CD4-positive, CD25-positive, alpha-beta regulatory T cell (primary cell): ENCODE results near the gene MAPK7. TPM values are rescaled to one million over a fixed set of nuclear protein-coding genes. Genes with fewer than 3 reads are reported as not detected.

ENCODE experiments used
- ATAC-seq, 2 donors: fragments of 150-1000 bp; cut with Tn5 transposase; one replicate each; pipeline ENCODE4 v1.10.0; 2021; ENCODE audit warnings: low read depth in 2 of 2, moderate number of reproducible peaks in 2 of 2, moderate library complexity in 1 of 2
- DNase-seq, 3 donors: peaks; one replicate each; pipeline versions ENCODE4 v3.0.0 to v3.0.0-alpha.2; 2012 to 2022; ENCODE audit warnings: mixed read lengths in 1 of 3
- H3K27ac ChIP-seq: one replicate; pipeline ENCODE4 v1.7.0; 2013; ENCODE audit warnings: mild to moderate bottlenecking, low read length; ENCODE audit not compliant: insufficient read depth, poor library complexity, severe bottlenecking
- H3K27me3 ChIP-seq: one replicate; pipeline ENCODE4 v1.7.0; 2013; ENCODE audit warnings: low read length; ENCODE audit not compliant: control insufficient read depth, insufficient read depth
- H3K36me3 ChIP-seq: one replicate; pipeline ENCODE4 v1.7.0; 2013; ENCODE audit warnings: mild to moderate bottlenecking, low read length, moderate library complexity; ENCODE audit not compliant: control insufficient read depth, insufficient read depth
- H3K4me1 ChIP-seq: 2 replicates; pipeline ENCODE4 v1.7.0; 2013; ENCODE audit warnings: mild to moderate bottlenecking, low read length; ENCODE audit not compliant: insufficient read depth, control insufficient read depth, poor library complexity, severe bottlenecking
- H3K4me3 ChIP-seq: one replicate; pipeline ENCODE4 v1.7.0; 2013; ENCODE audit warnings: low read depth, mild to moderate bottlenecking, low read length, moderate library complexity
- H3K9me3 ChIP-seq, 2 experiments: 1 replicate in 1 of 2; 2 replicates in 1 of 2; pipeline ENCODE4 v1.7.0; 2013; ENCODE audit warnings: low read length in 2 of 2, mild to moderate bottlenecking in 1 of 2, moderate library complexity in 1 of 2; ENCODE audit not compliant: control insufficient read depth in 2 of 2
- H3K27ac Mint-ChIP-seq, 3 donors: one replicate each; pipeline ENCODE4 v1.8.0; 2020 to 2022; ENCODE audit warnings: mild to moderate bottlenecking in 3 of 3, mixed read lengths in 3 of 3, moderate library complexity in 2 of 3
- H3K27me3 Mint-ChIP-seq: one replicate; pipeline ENCODE4 v1.8.0; 2022; ENCODE audit warnings: mild to moderate bottlenecking, mixed read lengths
- H3K36me3 Mint-ChIP-seq: one replicate; pipeline ENCODE4 v1.8.0; 2020; ENCODE audit warnings: mixed read lengths
- H3K4me1 Mint-ChIP-seq, 4 donors: one replicate each; pipeline ENCODE4 v1.8.0; 2020 to 2022; ENCODE audit warnings: mixed read lengths in 4 of 4, mild to moderate bottlenecking in 1 of 4
- H3K4me3 Mint-ChIP-seq, 4 donors: one replicate each; pipeline ENCODE4 v1.8.0; 2020 to 2022; ENCODE audit warnings: mild to moderate bottlenecking in 4 of 4, mixed read lengths in 4 of 4, moderate library complexity in 3 of 4
- H3K9me3 Mint-ChIP-seq, 7 donors: one replicate each; pipeline ENCODE4 v1.8.0; 2020 to 2022; ENCODE audit warnings: mixed read lengths in 7 of 7, mild to moderate bottlenecking in 3 of 7, moderate library complexity in 2 of 7
- polyA plus RNA-seq, 4 donors: library from polyadenylated mRNA; unstranded; fragments of 300-500 nt; fragmentation: Illumina TruSeq; gene quantifications; one replicate each; pipeline ENCODE4 v1.2.3, GENCODE V29; 2021
- total RNA-seq: library from RNA; stranded (reverse); gene quantifications from one replicate; pipeline ENCODE4 v1.2.3, GENCODE V29; 2022

Gene MAPK7
- total and polyA plus RNA-seq, 5 donors from 2014 or later, result 3.4 to 26.0 (median 5.1) TPM

DNA sequence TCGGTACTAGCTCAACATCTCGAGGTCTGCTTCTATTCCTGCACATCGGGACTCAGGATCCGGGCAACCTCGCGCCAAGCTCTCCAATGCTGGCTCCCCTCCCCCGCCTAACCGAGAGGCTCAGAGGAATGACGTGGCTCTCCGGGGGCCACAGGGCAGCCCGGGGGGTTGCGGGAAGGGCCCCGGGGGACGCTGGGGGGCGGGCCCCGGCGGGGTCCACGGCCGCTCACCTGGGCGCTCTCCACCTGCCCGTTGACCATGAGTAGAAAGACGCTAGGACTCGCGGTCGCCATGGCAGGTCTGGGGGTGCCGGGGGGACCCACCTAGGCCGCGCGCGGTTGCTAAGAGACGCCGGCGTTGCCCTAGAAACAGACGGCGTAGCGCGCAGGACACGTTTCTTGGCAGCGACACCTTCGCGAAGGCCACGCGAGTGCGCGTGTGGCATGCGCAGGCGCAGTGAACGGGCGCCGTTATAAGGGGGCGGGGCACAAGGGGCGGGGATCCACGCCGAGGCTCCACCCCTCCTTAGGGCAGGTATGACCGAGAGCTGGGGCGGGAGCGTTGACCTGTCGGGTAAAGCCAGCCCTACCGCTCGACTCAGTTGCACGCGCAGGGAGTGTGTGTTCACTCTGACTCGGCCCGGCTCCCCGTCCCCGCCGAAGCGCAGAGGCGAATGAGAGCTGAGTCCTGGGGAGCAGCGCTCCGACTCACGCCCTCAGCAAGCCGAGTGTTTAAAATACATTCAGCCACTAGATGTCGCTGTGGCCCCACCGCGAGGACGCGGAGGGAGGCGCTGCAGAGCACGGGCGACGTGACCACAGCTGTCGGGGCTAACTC, 15.8 kb upstream of the MAPK7 start, which contains the start of gene B9D1:
Gene B9D1 (minus strand): TSS at position 447 of the 837 bp plus-strand sequence. CDS start 154 bp downstream, at position 293.
- peak; percentile 87 to 90 for ATAC-seq
- peak; percentile 89 to 93 (median 90) for DNase-seq
- H3K4me3 Mint-ChIP-seq, result peak within 1 kb of the TSS; percentile 87 to 95 (median 91)
- H3K36me3 ChIP-seq, result no peaks in the 10 kb centered on the region
- peaks cover 27% of the 10 kb centered on the region for H3K27me3 Mint-ChIP-seq
- H3K9me3 ChIP-seq, result no peaks in the 10 kb centered on the region
- H3K4me1 ChIP-seq, result peaks cover 11% of the 10 kb centered on the region
- H3K27ac ChIP-seq, result peak within 1 kb of the TSS; percentile 76
- peaks cover 0 to 16% (median 5%) of the 10 kb centered on the region in 4 donors for H3K4me1 Mint-ChIP-seq
- H3K9me3 Mint-ChIP-seq, result peaks cover 0 to 2% (median 0%) of the 10 kb centered on the region in 7 donors
- peak within 1 kb of the TSS; percentile 52 for H3K4me3 ChIP-seq
- peak within 1 kb of the TSS in 2 of 3 donors; percentile 82 to 95 for H3K27ac Mint-ChIP-seq
- H3K27me3 ChIP-seq, result no peaks in the 10 kb centered on the region
- no peaks in the 10 kb centered on the region for H3K36me3 Mint-ChIP-seq

DNA sequence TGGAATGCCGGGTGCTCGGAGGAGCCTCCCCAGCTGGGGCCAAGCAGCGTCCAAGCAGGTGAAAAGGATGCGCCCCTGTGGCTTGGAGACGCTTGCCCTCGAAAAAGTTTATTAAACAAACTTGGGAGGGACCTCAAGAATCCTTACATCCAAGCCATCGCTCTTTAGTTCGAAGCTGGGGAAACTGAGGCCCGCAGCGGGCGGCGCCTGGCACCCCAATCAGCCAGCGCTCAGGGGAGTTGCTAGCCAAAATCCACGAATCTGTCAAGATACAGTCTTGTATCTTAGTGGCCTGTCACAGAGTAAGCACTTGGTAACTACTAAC, 15.2 kb upstream of the MAPK7 start:
- peaks cover 27% of the 10 kb centered on the region for H3K27me3 Mint-ChIP-seq
- H3K4me1 Mint-ChIP-seq, result peaks cover 0 to 16% (median 7%) of the 10 kb centered on the region in 4 donors
- H3K9me3 Mint-ChIP-seq, result peaks cover 0 to 2% (median 0%) of the 10 kb centered on the region in 7 donors
- peak overlapping the region; percentile 87 to 95 (median 91) for H3K4me3 Mint-ChIP-seq
- Histone ChIP-seq H3K27ac (peak overlapping the region; percentile 76), H3K27me3 (no peaks in the 10 kb centered on the region), H3K9me3 (no peaks in the 10 kb centered on the region), H3K36me3 (no peaks in the 10 kb centered on the region), H3K4me3 (no peak overlapping the region), H3K4me1 (peaks cover 11% of the 10 kb centered on the region)
- DNase-seq (no peak), ATAC-seq (no peak)
- peak overlapping the region in 1 of 3 donors; percentile 82 for H3K27ac Mint-ChIP-seq
- H3K36me3 Mint-ChIP-seq, result no peaks in the 10 kb centered on the region

DNA sequence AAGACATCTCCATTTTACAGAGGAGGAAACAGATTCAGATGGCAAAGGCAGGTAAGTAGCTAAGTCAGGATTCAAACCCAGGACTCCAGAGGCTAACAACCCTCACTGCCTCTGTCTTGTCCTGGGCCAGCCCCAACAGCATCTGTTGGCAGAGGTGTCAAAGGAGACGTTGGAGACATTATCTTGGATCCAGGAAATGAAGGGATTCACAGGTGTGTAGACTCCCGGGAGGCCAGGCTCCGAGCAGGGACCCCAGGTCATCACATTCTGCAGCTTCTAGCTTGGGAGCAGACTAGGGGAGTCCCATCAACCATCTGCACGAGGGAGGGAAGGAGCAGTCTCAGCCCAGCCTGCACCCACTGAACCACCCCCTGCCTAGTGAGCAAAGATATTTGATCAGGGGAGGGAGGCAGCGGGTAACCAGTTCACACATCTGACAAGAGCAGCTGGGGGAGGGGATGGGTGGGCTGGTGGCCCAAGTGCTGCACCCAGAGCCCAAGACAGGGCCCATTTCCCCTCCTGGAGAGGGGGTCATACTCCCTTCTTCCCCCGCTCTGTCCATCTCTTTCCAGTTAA, 14.8 kb upstream of the MAPK7 start:
- H3K27ac ChIP-seq, result no peak overlapping the region
- H3K36me3 ChIP-seq, result no peaks in the 10 kb centered on the region
- H3K36me3 Mint-ChIP-seq, result no peaks in the 10 kb centered on the region
- H3K9me3 Mint-ChIP-seq, result peaks cover 0 to 2% (median 0%) of the 10 kb centered on the region in 7 donors
- peaks cover 0 to 16% (median 7%) of the 10 kb centered on the region in 4 donors for H3K4me1 Mint-ChIP-seq
- no peak overlapping the region for H3K27ac Mint-ChIP-seq
- no peak for ATAC-seq
- H3K4me3 ChIP-seq, result no peak overlapping the region
- H3K27me3 ChIP-seq, result no peaks in the 10 kb centered on the region
- H3K27me3 Mint-ChIP-seq, result peaks cover 25% of the 10 kb centered on the region
- no peak for DNase-seq
- peaks cover 11% of the 10 kb centered on the region for H3K4me1 ChIP-seq
- peak overlapping the region; percentile 19 to 88 (median 72) for H3K4me3 Mint-ChIP-seq
- H3K9me3 ChIP-seq, result no peaks in the 10 kb centered on the region

DNA sequence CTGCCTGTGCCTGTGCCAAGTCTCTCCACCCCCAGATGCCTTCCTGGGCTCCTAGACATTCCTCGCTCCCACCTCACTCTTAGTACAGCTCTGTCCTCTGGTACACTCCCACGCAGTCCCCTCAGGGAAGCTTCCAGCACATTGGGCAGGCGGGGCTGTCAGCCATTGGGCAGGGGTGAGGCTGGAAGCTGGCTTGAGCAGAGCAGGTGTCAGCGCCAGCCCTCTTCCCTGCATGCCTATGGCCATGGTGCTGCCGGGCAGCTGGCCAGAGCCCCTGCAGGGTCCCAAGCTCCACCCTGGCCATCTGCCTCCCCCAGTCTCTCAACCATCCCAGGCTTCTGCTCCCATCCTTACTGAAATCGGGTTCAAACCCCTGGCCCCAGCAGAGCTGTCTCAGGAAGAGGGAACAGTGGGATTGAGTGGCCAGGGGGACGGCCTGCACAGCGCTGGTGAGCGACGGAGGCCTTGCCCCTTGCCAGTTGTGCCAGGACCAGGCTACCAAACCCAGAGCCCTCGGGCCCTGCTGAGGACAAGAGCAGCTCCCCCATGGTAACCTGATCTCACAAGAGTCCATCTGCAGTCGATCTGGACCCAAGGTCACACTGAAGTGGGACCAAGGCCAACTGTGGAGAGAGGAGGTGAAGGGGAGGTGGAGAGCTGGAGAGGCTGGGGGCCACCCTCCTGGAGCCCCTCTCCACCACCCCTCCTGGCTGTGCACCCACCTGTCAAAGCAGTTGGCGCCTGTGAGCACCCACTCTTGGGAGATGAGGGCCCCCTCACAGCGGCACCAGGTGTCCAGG, 13.4 kb upstream of the MAPK7 start:
- H3K9me3 Mint-ChIP-seq, result peaks cover 0 to 2% (median 0%) of the 10 kb centered on the region in 7 donors
- H3K27me3 Mint-ChIP-seq, result peaks cover 13% of the 10 kb centered on the region
- peaks cover 8 to 29% (median 16%) of the 10 kb centered on the region in 4 donors for H3K4me1 Mint-ChIP-seq
- no peak overlapping the region for H3K27ac Mint-ChIP-seq
- no peak overlapping the region for H3K4me3 ChIP-seq
- ATAC-seq (no peak), DNase-seq (no peak)
- no peak overlapping the region for H3K4me3 Mint-ChIP-seq
- H3K36me3 Mint-ChIP-seq, result peaks cover 6% of the 10 kb centered on the region
- H3K4me1 ChIP-seq, result peaks cover 22% of the 10 kb centered on the region
- no peak overlapping the region for H3K27ac ChIP-seq
- no peaks in the 10 kb centered on the region for H3K27me3 ChIP-seq
- H3K36me3 ChIP-seq, result no peaks in the 10 kb centered on the region
- no peaks in the 10 kb centered on the region for H3K9me3 ChIP-seq

DNA sequence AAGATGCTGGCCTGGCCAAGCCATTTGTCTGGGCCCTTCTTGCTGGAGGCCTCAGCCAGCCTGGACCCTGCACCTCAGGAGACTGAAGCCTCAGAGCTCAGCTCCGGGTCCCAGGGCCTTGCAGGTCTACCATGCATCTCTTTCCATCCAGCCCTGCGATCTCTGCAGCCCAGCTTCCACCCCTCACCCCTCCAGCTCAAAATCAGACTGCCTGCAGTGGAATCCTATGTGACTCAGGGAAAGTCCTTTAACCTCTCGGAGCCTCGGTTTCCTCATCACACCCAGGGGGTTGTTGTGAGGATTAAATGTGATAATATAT, 12.8 kb upstream of the MAPK7 start:
- Mint-ChIP-seq H3K4me3 (peak overlapping the region in 1 of 4 donors; percentile 86), H3K4me1 (peaks cover 11 to 35% (median 20%) of the 10 kb centered on the region in 4 donors), H3K9me3 (peaks cover 0 to 4% (median 0%) of the 10 kb centered on the region in 7 donors), H3K27ac (no peak overlapping the region), H3K27me3 (peaks cover 13% of the 10 kb centered on the region), H3K36me3 (peaks cover 8% of the 10 kb centered on the region)
- DNase-seq (no peak), ATAC-seq (no peak)
- no peak overlapping the region for H3K4me3 ChIP-seq
- no peaks in the 10 kb centered on the region for H3K9me3 ChIP-seq
- no peaks in the 10 kb centered on the region for H3K27me3 ChIP-seq
- no peak overlapping the region for H3K27ac ChIP-seq
- H3K4me1 ChIP-seq, result peaks cover 27% of the 10 kb centered on the region
- no peaks in the 10 kb centered on the region for H3K36me3 ChIP-seq

DNA sequence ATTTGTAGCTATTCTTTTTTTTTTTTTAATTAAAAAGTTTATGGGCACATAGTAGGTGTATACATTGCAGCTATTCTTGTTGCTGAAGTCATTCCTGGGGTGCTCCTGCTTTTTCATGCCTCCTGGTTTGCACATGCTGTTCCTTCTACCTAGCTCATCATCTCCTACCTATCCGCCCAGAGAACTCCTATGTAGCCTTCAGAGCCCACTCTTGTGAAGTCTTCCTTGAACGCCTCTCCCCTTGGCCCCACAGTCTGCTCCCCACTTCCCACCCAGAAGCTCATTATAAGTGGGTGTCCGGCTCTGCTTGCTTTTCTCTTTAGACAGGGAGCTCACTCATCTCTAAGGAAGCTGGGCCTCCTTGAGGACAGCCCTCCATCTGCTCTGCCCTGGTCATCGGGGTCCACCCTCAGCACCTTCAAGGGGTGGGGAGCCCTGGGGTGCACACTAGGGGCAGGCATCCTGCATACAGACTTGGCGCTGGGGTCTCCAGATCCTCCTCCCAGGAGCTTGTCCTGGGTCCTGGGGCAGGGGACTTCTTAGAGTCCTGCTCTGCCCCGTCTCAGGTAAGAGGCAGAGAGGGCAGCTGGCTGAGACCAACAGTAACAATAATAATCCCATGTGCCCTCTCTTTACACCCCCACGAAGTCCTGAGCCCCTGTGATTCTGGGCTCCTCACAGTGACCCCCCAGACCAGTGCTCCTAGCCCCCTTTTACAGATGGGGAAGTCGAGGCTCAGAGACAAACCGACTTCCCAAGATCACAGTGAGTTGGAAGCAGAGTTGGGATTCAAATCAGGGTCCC, 12.3 kb upstream of the MAPK7 start:
- no peaks in the 10 kb centered on the region for H3K27me3 ChIP-seq
- Mint-ChIP-seq H3K27me3 (peaks cover 11% of the 10 kb centered on the region), H3K4me3 (peak overlapping the region in 1 of 4 donors; percentile 86), H3K36me3 (peaks cover 9% of the 10 kb centered on the region), H3K9me3 (peaks cover 0 to 4% (median 0%) of the 10 kb centered on the region in 7 donors), H3K4me1 (peaks cover 11 to 41% (median 20%) of the 10 kb centered on the region in 4 donors), H3K27ac (no peak overlapping the region)
- no peak overlapping the region for H3K4me3 ChIP-seq
- no peak for ATAC-seq
- H3K9me3 ChIP-seq, result no peaks in the 10 kb centered on the region
- no peak for DNase-seq
- no peak overlapping the region for H3K27ac ChIP-seq
- H3K36me3 ChIP-seq, result no peaks in the 10 kb centered on the region
- peaks cover 33% of the 10 kb centered on the region for H3K4me1 ChIP-seq

DNA sequence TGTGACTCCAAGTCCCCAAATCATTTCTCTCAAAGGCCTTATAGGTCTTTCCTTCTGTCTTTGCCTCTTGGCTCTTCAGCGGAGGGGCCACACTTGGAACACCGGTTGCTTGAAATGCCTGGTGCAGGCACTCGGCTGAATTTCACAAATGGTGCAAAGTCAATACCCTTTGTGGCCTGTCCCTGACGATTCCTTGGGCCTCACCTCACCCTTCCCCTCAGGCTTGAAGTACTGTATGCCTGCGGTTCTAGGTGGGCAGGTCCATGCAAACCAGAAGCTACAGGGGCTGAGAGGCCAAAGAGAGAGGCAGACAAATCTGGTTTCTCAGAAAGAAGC, 11.7 kb upstream of the MAPK7 start:
- Histone ChIP-seq H3K27ac (no peak overlapping the region), H3K36me3 (no peaks in the 10 kb centered on the region), H3K9me3 (no peaks in the 10 kb centered on the region), H3K27me3 (no peaks in the 10 kb centered on the region), H3K4me3 (no peak overlapping the region), H3K4me1 (peaks cover 39% of the 10 kb centered on the region)
- Mint-ChIP-seq H3K4me1 (peaks cover 11 to 43% (median 20%) of the 10 kb centered on the region in 4 donors), H3K36me3 (peaks cover 12% of the 10 kb centered on the region), H3K27ac (peak overlapping the region in 1 of 3 donors; percentile 25), H3K4me3 (peak overlapping the region in 1 of 4 donors; percentile 47), H3K27me3 (peaks cover 9% of the 10 kb centered on the region), H3K9me3 (peaks cover 0 to 4% (median 0%) of the 10 kb centered on the region in 7 donors)
- ATAC-seq (no peak), DNase-seq (no peak)
